IPS DF 4.7 (cell line): ENCODE results near the gene B3GALT5.

ENCODE experiments used
- DNase-seq: peaks from one replicate; pipeline ENCODE4 v3.0.0-alpha.2; 2013; ENCODE audit warnings: low spot score; ENCODE audit errors: extremely low read depth

The B3GALT5 gene

GRCh38 chr21:39644062-39644560 is 31.4 kb downstream of the B3GALT5 start:
- DNase-seq = no peak

DNA sequence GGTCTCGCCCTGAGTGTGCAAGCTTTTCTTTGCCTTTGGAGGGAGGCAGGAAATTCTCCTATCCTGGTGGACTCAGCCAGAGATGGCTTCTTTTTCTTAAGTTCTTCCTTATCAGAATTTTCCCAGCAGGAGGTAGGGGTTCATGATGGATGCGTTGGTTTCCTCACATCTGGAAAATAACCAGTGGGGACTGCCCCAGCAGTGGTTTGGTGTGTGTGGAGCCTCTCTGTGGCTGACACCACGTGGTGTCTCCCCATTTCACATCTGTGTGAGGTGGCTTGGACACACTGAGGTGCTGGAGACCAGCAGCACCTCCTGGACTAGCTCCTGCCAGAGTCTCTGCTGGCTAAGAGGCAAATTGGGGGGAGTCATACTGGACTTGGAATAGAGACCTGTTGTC is 32.6 kb downstream of the B3GALT5 start:
- no peak for DNase-seq

GRCh38 chr21:39647476-39647875 is 34.7 kb downstream of the B3GALT5 start:
- DNase-seq = no peak

GRCh38 chr21:39648879-39649278 is 36.1 kb downstream of the B3GALT5 start:
- no peak for DNase-seq

DNA sequence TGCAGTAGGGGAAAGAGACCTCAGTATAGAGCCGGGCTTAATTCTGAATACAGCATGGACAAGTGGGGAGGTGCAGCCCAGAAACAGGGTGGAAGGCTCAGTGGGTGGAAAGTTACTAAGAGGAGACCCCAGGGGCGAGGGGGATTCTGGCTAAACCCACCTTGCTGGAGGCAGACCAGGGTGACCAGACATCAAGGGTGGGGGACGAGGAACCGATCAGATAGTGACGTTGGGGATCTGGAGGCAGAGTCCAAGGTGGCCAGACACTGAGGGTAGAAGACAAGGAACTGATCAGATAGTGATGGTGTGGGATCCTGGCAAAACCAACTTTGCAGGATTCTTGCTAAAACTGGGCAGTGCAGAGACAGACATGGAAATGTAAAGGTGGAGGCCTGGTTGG is 36.8 kb downstream of the B3GALT5 start:
- DNase-seq = no peak

- DNase-seq = no peak
Measured at GRCh38 chr21:39650306-39650705, 37.6 kb downstream of the B3GALT5 start.

DNA sequence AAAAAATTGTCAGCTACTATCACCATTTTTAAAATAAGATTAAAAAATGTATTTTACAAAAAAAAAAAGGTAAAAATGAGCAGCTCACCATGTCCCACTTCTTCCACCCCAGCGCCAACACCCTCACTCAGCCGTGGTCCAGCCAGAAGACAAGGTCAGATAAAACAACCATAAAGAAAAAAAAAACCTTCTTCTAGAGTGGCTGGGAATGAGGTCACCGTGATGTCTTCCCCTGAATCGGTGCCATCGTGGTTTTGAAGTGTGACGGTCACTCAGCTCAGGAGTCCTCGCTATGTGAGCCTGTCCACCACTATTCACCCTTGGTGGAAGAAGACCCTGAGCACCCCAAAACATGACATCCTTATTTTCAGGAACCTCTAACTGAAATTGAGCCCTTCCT is 38.1 kb downstream of the B3GALT5 start:
- no peak for DNase-seq

DNA sequence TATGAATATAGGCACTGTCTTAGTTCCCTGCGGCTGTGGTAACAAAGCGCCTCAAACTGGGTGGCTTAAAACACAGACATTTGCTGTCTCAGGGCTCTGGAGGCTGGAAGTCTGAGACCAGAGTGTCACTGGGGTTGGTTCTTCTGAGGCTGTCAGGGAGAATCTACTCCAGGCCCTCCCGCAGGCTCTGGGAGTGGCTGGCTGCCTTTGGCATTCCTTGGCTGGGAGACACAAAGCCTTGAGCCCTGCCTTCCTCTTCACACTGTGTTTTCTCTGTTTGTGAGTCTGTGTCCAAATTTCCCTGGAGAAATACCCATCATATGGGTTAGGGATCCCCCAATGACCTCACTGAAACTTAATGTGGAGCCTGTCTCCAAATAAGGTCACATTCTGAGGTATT is 38.5 kb downstream of the B3GALT5 start:
- no peak for DNase-seq

GRCh38 chr21:39654951-39655350 is 42.2 kb downstream of the B3GALT5 start:
- no peak for DNase-seq

GRCh38 chr21:39655589-39655988 is 42.8 kb downstream of the B3GALT5 start:
- DNase-seq = no peak

GRCh38 chr21:39656209-39656608 is 43.5 kb downstream of the B3GALT5 start:
- no peak for DNase-seq

DNA sequence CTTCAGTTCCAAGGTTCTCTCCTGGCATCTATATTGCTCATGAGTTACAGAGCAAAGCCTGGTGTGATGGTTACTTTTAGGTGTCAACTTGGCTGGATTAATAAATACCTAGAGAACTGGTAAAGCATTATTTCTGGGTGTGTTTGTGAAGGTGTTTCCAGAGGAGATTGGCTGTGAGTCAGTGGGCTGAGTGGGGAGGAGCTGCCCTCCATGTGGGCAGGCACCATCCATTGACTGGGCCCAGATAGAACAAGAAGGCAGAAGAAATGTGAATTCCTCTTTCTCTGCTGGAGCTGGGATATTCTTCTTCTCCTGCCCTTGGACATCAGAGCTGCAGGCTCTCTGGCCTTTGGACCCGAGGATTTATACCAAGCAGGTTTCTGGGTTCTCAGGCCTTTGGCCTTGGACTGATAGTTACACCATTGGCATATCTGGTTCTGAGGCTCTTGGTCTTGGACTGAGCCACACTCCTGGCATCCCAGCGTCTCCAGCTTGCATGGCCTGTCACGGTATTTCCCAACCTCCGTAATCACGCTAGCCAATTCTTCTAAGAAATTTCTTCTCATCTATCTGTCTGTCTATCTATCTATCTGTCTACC is 44.5 kb downstream of the B3GALT5 start:
- DNase-seq = no peak

GRCh38 chr21:39658066-39658465 is 45.3 kb downstream of the B3GALT5 start:
- DNase-seq = no peak

DNA sequence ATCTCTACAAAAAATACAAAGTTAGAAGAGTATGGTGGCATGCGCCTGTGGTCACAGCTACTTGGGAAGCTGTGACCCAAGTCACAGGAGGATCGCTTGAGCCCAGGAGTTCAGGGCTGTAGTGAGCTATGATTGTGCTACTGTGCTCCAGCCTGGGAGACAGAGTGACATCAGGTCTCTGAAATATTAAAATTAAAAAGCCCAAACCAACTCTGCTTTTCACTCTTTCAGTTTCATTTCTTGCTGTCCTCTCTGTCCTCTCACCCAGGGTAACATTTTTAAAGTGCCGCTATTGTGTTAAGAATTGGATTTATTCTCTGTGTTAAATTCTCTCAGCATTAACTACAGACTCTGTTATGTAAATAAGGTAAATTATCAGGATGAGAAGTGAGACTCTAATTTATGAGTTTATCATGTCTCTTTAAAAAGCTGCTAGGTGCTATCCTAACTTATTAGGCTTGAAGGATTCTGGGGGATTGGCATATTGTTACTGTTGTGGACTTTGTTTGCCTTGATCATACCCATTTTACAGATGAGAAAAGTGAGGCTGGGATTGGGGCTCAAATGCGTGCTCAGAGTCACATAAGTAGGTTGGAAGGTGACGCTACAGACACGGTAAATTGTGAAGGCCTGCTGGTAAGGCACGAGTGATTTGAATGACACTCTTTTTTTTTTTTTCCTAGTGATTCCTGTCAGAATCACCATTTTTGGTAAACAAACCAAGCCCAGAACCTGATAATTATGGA is 46.5 kb downstream of the B3GALT5 start:
- no peak for DNase-seq

- DNase-seq = no peak
Measured at GRCh38 chr21:39660191-39660980, 47.6 kb downstream of the B3GALT5 start.

GRCh38 chr21:39661121-39661520 is 48.4 kb downstream of the B3GALT5 start:
- DNase-seq = no peak

GRCh38 chr21:39661740-39662139 is 49.0 kb downstream of the B3GALT5 start:
- no peak for DNase-seq

DNA sequence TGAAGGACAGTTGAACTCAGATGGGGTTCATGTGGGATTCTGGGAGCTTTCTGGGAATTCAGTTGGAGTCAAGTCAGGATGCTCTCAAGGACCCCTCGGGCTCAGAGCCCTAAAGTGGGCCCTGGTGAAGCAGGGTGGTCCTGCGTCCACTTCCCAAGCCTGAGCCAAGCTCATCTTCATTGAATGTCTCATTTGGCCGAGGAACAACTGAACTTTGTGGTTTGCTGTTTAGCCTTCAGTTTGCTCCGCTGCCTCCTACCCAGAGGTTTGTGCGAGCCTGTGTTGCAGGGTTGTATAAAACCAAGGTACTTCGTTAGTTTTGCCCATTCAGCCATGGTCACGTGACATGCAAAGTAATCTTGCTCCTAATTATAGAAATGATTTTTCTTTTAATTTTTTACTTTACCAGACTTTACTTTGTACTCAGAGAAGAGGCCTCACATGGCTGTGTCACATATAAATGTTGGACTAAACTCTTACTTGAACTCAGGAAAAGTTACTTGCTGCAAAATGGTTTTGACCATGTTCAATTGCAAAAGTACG is 49.7 kb downstream of the B3GALT5 start:
- no peak for DNase-seq

GRCh38 chr21:39663066-39663465 is 50.3 kb downstream of the B3GALT5 start:
- DNase-seq = no peak

DNA sequence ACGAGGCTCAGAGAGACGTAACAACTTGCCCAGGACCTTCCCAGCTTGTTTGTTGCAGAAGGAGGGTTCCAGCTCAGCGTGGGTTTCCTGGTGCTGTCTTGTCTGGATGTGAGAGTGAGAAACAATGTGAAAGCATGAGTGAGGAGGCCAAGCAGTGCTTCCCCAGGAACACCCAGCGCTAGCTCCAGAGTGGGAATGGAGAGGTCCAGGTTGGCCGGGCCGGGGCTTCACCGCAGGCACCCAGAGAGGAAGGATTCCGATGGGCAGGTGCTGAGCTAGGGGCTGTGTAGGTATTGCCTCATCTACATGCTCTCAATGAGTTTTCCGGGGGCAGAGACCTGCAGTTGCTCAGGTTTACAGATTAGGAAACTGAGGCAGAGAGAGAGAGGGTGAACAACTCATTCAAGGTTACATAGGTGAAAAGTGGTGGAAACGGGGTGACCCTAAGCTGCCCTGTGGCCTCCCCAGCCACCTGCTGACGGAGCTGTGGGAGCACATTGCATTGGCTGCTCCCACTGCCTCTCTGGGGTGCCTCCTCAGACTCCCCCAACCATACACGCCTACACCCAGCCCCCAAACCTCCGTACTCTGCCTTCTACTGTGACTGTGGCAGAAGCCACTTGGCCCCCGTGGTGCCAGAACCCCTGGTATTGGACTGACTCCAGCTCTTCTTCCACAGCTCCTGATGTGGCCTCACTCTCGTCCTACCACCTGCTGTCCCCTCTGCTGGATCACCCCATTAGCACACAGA is 51.2 kb downstream of the B3GALT5 start:
- no peak for DNase-seq

DNA sequence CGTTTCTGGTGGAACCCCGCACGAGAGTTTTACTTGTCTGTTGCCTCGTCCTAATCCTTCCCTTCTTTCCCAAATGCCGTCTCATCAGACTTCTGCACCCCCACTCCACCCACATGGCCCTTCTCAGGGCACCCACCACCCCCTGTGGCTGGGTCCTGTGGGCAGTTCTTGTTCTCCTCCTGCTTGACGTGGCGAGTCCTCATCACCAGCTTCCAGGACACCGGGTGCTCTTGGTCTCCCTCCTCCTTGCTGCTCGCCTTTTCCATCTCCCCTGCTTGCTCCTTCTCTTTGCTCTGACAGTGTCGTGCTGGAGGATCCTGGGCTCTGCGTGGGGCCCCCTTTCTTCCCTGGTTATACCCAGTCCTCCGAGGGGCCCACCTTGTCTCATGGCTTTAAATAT is 51.8 kb downstream of the B3GALT5 start:
- no peak for DNase-seq
